Left lung (tissue), 10 donors: ENCODE data around the gene LRRC74B. TPM values are rescaled to one million over a fixed set of nuclear protein-coding genes. Genes with fewer than 3 reads are reported as not detected.
"Not testable (repeated sequence)": the region's sequence is repeated elsewhere in the genome, so short reads cannot be mapped to it uniquely, and the experiment has no call there.

Experiments
- ATAC-seq: fragments of 200-7000 bp; cut with Tn5 transposase; one replicate; pipeline ENCODE4 v1.9.1; 2020; ENCODE audit warnings: moderate library complexity
- DNase-seq, 4 donors: peaks; one replicate each; pipeline ENCODE4 v3.0.0-alpha.2; 2013 to 2020
- H3K27ac ChIP-seq, 2 donors: fragments of 200-600 bp; sonication (generic) in 1 of 2; one replicate each; pipeline versions ENCODE4 v1.5.0 to v1.8.0; 2020 to 2021
- H3K27me3 ChIP-seq, 2 donors: fragments of 200-600 bp; sonication (generic) in 1 of 2; one replicate each; pipeline versions ENCODE4 v1.5.0 to v1.8.0; 2020 to 2021
- H3K36me3 ChIP-seq, 2 donors: fragments of 200-600 bp; sonication (generic) in 1 of 2; one replicate each; pipeline versions ENCODE4 v1.5.0 to v1.8.0; 2020 to 2021
- H3K4me1 ChIP-seq, 2 donors: fragments of 200-600 bp; one replicate each; pipeline ENCODE4 v1.8.0; 2021
- H3K4me3 ChIP-seq, 2 donors: fragments of 200-600 bp; sonication (generic) in 1 of 2; one replicate each; pipeline versions ENCODE4 v1.5.0 to v1.8.0; 2020 to 2021; ENCODE audit warnings: mild to moderate bottlenecking in 1 of 2
- H3K9me3 ChIP-seq, 2 donors: fragments of 200-600 bp; sonication (generic) in 1 of 2; one replicate each; pipeline versions ENCODE4 v1.5.0 to v1.8.0; 2020 to 2021
- intact Hi-C, 2 donors: fragments of 100-400 bp; cut with DNase I; formaldehyde crosslinking; loops; one replicate each; pipeline versions ENCODE4 v1.11.2 to v1.14.2; 2022
- polyA plus RNA-seq, 6 donors: library from polyadenylated mRNA; unstranded; fragments of 120-200 nt; gene quantifications; one replicate each; pipeline ENCODE4 v1.2.1, GENCODE V29; 2013; ENCODE audit not compliant: insufficient read length in 6 of 6
- total RNA-seq, 2 donors: library from RNA; stranded (reverse); fragmentation: NEBNext Ultra II Directional; extraction: Animal tissue kit (Norgen Biotek cat#: 25700); gene quantifications; one replicate each; pipeline ENCODE4 v1.2.1, GENCODE V29; 2021
- TF ChIP-seq, protein P1 (sequence below), 2 donors: fragments of 200-600 bp; sonication (generic) in 1 of 2; IDR thresholded peaks; one replicate each; pipeline versions ENCODE4 v1.5.0 to v1.8.0; 2021; ENCODE audit warnings: antibody characterized with exemption in 2 of 2
- donor health status: DM: no; HTN: yes; CAD: no.
- donor health status: DM: no; HTN: no; CAD: no.

Gene LRRC74B
- total and polyA plus RNA-seq, 8 donors: 0.31 to 2.2 (median 1.2) TPM; not detected in 1

DNA sequence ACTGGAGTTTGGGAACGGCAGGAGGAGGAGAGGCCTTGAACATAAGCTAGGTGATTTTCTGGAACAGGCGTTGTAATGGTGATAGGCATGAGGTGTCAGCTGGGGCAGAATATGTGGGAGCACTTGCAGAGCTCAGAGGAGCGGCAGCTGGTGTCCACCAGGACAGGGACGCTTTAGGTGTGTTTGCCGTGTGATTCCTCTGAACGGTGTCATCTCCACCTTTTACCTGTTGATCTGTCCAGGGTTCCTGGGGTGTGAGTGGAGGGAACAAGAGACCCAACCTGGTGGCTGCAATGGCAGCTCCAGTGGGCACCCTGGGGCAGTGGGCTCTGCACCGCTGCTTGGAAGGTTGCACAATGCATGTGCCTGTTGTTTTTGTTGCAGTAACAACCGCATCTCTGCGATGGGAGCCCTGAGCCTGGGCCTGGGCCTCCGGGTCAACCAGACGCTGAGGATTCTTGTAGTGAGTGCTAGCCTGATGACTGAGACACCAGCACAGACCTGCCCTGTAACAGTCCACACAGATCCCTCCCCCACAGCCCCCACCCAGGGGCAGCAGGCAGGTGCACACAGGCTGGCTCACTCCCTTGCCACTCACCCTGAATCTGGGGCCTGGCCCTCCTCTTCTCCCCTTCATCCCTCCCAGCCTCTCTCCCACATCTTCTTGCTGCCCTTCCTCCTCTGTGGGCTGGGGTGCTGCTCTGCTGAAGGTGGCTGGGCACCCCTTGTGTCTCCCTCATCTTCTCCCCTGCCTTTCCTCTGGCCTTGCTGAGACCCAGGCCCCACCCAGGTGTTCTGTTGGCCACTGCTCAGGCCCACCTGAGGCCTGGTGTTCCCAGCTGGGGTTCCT, 9.2 kb downstream of the LRRC74B start:
- H3K9me3 ChIP-seq: no peaks in the 10 kb centered on the region
- ATAC-seq: no peak
- no peaks in the 10 kb centered on the region for H3K36me3 ChIP-seq
- peaks cover 0 to 18% of the 10 kb centered on the region in 2 donors for H3K27me3 ChIP-seq
- no peaks in the 10 kb centered on the region for H3K4me1 ChIP-seq
- H3K27ac ChIP-seq: no peak overlapping the region
- intact Hi-C loops: no loop called here
- DNase-seq: no peak
- TF ChIP-seq, protein P1, sequence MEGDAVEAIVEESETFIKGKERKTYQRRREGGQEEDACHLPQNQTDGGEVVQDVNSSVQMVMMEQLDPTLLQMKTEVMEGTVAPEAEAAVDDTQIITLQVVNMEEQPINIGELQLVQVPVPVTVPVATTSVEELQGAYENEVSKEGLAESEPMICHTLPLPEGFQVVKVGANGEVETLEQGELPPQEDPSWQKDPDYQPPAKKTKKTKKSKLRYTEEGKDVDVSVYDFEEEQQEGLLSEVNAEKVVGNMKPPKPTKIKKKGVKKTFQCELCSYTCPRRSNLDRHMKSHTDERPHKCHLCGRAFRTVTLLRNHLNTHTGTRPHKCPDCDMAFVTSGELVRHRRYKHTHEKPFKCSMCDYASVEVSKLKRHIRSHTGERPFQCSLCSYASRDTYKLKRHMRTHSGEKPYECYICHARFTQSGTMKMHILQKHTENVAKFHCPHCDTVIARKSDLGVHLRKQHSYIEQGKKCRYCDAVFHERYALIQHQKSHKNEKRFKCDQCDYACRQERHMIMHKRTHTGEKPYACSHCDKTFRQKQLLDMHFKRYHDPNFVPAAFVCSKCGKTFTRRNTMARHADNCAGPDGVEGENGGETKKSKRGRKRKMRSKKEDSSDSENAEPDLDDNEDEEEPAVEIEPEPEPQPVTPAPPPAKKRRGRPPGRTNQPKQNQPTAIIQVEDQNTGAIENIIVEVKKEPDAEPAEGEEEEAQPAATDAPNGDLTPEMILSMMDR (IDR thresholded peaks at IDR 0.05): no peak
- no peak overlapping the region for H3K4me3 ChIP-seq

DNA sequence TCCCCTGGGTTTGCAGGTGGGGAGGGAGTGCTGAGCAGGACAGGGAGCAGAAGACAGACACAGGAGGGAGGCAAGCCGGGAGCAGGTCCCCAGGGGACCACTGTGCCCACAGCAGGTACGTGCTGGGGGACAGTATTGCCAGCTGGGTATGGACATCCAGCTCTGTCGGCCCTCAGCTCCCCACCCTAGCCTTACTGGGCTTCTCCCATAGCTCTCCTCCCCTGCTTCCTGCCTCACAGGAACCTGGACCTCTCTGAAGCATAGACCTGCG, 9.8 kb downstream of the LRRC74B start:
- H3K9me3 ChIP-seq: no peaks in the 10 kb centered on the region
- DNase-seq (no peak), ATAC-seq (no peak)
- TF ChIP-seq, protein P1 (IDR thresholded peaks at IDR 0.05): no peak
- intact Hi-C loops: no loop called here
- H3K27me3 ChIP-seq: peaks cover 0 to 18% of the 10 kb centered on the region in 2 donors
- H3K27ac ChIP-seq: no peak overlapping the region
- no peak overlapping the region for H3K4me3 ChIP-seq
- H3K4me1 ChIP-seq: no peaks in the 10 kb centered on the region
- no peaks in the 10 kb centered on the region for H3K36me3 ChIP-seq

DNA sequence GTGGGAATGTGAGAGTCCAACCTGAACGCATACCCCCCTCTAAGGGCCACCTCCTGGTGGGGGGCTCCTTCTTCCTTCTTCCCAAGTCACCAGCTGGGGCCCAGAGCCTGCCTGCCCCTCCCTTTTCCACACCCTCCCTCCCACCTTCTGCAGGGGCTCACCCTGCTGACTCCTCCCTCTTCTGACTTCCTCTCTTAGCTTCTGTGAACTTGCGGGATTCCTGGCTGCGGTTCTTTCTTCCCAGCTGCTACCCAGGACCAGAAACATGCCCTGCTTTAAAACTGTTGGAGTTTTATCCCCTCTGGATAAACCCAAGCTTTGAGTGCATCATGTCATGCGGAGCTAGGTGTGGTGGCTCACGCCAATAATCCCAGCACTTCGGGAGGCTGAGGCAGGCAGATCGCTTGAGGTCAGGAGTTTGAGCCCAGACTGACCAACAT, 10.2 kb downstream of the LRRC74B start:
- DNase-seq: no peak
- H3K9me3 ChIP-seq: no peaks in the 10 kb centered on the region
- no peak overlapping the region for H3K27ac ChIP-seq
- H3K36me3 ChIP-seq: no peaks in the 10 kb centered on the region
- no peak for ATAC-seq
- no peaks in the 10 kb centered on the region for H3K4me1 ChIP-seq
- peaks cover 0 to 18% of the 10 kb centered on the region in 2 donors for H3K27me3 ChIP-seq
- no peak overlapping the region for H3K4me3 ChIP-seq
- TF ChIP-seq, protein P1 (IDR thresholded peaks at IDR 0.05): no peak
- intact Hi-C loops: no loop called here

DNA sequence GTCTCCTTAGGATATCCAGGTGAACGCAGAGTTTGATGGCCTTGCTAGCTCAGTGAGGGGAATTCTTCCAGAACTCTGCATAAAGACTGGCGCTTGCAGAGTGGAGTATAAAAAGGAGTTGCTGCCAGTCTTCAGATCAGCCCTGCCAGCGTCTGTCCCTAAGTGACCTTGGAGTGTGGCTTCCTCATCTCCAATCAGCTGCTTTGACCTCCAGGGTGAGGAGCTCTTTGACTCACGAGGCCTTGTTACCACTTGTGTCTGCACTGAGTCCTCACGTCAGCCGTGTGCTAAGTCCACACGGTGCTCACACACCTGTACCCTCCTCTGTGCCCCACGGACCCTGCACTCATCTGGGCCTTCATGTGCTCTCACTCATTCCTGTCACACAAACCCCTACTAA, 14.6 kb downstream of the LRRC74B start:
- H3K4me1 ChIP-seq, intact Hi-C loops, ATAC-seq, H3K27ac ChIP-seq, H3K4me3 ChIP-seq, H3K36me3 ChIP-seq, H3K9me3 ChIP-seq, DNase-seq: not testable (repeated sequence)
- peaks cover 0 to 23% of the 10 kb centered on the region in 2 donors for H3K27me3 ChIP-seq

DNA sequence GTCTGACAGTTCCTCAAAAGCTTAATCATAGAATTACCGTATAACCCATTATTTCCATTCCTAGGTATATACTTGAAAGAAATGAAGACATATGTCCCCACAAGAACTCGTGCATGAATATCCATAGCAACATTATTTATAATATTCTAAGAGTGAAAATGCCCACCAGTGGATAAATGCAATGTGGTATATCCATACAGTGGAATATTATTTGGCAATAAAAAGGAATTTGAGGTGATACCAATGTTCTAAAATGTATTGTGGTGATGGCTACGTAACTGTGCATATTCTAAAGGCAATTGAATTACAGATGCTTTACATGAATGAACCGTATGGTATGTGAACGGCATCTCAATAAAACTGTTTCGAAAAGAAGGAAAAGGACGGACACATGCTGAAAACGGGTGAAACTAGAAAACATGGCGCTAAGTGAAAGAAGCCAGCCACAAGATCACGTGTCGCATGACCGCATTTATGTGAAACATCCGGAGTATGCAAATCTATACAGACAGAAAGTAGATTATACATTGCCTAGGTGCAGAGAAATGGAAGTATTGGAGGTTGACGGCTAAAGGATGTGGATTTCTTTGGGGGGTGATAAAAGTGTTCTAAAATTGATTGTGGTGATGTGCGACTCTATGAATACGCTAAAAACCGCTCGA, 16.0 kb downstream of the LRRC74B start:
- H3K36me3 ChIP-seq, H3K4me1 ChIP-seq, intact Hi-C loops, H3K27ac ChIP-seq, DNase-seq, H3K9me3 ChIP-seq, ATAC-seq, H3K4me3 ChIP-seq: not testable (repeated sequence)
- peaks cover 0 to 11% of the 10 kb centered on the region in 2 donors for H3K27me3 ChIP-seq

DNA sequence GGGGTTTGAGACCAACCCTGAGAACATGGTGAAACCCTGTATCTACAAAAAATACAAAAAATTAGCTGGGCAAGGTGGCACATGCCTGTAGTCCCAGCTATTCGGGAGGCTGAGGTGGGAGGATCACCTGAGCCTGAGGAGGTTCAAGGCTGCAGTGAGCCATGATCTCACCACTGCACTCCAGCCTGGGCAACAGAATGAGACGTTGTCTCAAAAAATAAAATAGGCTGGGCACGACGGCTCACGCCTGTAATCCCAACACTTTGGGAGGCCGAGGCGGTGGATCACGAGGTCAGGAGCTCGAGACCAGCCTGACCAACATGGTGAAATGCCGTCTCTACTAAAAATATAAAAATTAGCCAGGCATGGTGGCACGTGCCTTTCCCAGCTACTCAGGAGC, 18.7 kb downstream of the LRRC74B start:
- H3K27me3 ChIP-seq, ATAC-seq, H3K4me1 ChIP-seq, DNase-seq, H3K36me3 ChIP-seq, H3K9me3 ChIP-seq, H3K4me3 ChIP-seq, intact Hi-C loops, H3K27ac ChIP-seq: not testable (repeated sequence)
